GM19023 (cell line): ENCODE measurements around the gene ADGRB3.

Experiments
- ATAC-seq: cut with Tn5 transposase; IDR thresholded peaks from one replicate; pipeline ENCODE4 v1.9.1; 2021; ENCODE audit warnings: mild to moderate bottlenecking, moderate library complexity; ENCODE audit not compliant: unreplicated experiment

Gene ADGRB3

GRCh38 chr6:69018906-69019305 is 383.8 kb downstream of the ADGRB3 start:
- no peak for ATAC-seq

- no peak for ATAC-seq
Observed at GRCh38 chr6:69019832-69020231, 384.8 kb downstream of the ADGRB3 start.

GRCh38 chr6:69022993-69023392 is 387.9 kb downstream of the ADGRB3 start:
- no peak for ATAC-seq

- no peak for ATAC-seq
Observed at GRCh38 chr6:69026243-69026642, 391.2 kb downstream of the ADGRB3 start.

GRCh38 chr6:69026715-69027114 is 391.6 kb downstream of the ADGRB3 start:
- ATAC-seq = no peak

GRCh38 chr6:69027861-69028260 is 392.8 kb downstream of the ADGRB3 start:
- ATAC-seq = no peak

- ATAC-seq = no peak
Observed at GRCh38 chr6:69038841-69039240, 403.8 kb downstream of the ADGRB3 start.

GRCh38 chr6:69042297-69042696 is 407.2 kb downstream of the ADGRB3 start:
- no peak for ATAC-seq

GRCh38 chr6:69044534-69044933 is 409.5 kb downstream of the ADGRB3 start:
- no peak for ATAC-seq

- ATAC-seq = no peak
Observed at GRCh38 chr6:69059413-69059812, 424.3 kb downstream of the ADGRB3 start.

GRCh38 chr6:69061066-69061465 is 426.0 kb downstream of the ADGRB3 start:
- no peak for ATAC-seq

GRCh38 chr6:69063401-69063800 is 428.3 kb downstream of the ADGRB3 start:
- no peak for ATAC-seq

GRCh38 chr6:69064226-69064625 is 429.1 kb downstream of the ADGRB3 start:
- ATAC-seq = no peak

GRCh38 chr6:69069881-69070280 is 434.8 kb downstream of the ADGRB3 start:
- no peak for ATAC-seq

- no peak for ATAC-seq
Observed at GRCh38 chr6:69072796-69073195, 437.7 kb downstream of the ADGRB3 start.

GRCh38 chr6:69084746-69085335 is 449.8 kb downstream of the ADGRB3 start:
- ATAC-seq = no peak

GRCh38 chr6:69086689-69087088 is 451.6 kb downstream of the ADGRB3 start:
- ATAC-seq = no peak

GRCh38 chr6:69089539-69089938 is 454.5 kb downstream of the ADGRB3 start:
- ATAC-seq = no peak

GRCh38 chr6:69090132-69090531 is 455.1 kb downstream of the ADGRB3 start:
- no peak for ATAC-seq

- no peak for ATAC-seq
Observed at GRCh38 chr6:69096681-69097080, 461.6 kb downstream of the ADGRB3 start.

- ATAC-seq = no peak
Observed at GRCh38 chr6:69097948-69098347, 462.9 kb downstream of the ADGRB3 start.

GRCh38 chr6:69098910-69099309 is 463.8 kb downstream of the ADGRB3 start:
- ATAC-seq = no peak

GRCh38 chr6:69100772-69101171 is 465.7 kb downstream of the ADGRB3 start:
- ATAC-seq = no peak
